Urinary bladder (tissue), 4 donors: ENCODE results near the gene RELA. TPM values are rescaled to one million over a fixed set of nuclear protein-coding genes. Genes with fewer than 3 reads are reported as not detected.
A peak's percentile ranks its signal among the peaks of the same experiment; 100 is the strongest.

Source experiments
- DNase-seq: peaks from one replicate; pipeline ENCODE4 v3.0.0-alpha.2; 2015; ENCODE audit errors: extremely low spot score
- H3K27ac ChIP-seq: one replicate; pipeline ENCODE4 v1.5.1; 2013; ENCODE audit warnings: low read depth, mild to moderate bottlenecking, moderate library complexity
- H3K36me3 ChIP-seq: one replicate; pipeline ENCODE4 v1.6.1; 2013; ENCODE audit warnings: mild to moderate bottlenecking, moderate library complexity; ENCODE audit not compliant: insufficient read depth
- H3K4me1 ChIP-seq: one replicate; pipeline ENCODE4 v1.6.1; 2013; ENCODE audit warnings: mild to moderate bottlenecking, moderate library complexity; ENCODE audit not compliant: insufficient read depth
- H3K4me3 ChIP-seq: one replicate; pipeline ENCODE4 v1.5.1; 2013; ENCODE audit warnings: low read depth, low read length
- WGBS: extraction: QIAGEN DNeasy Blood & Tissue Kit; methylation state at CpG from one replicate; pipeline ENCODE4 v1.1.7; 2013; 5-methylcytosine and 5-hydroxymethylcytosine counted together
- polyA plus RNA-seq: library from polyadenylated mRNA; stranded (reverse); fragments of 200-250 nt; gene quantifications from one replicate; pipeline ENCODE4 v1.2.3, GENCODE V29; 2013
- total RNA-seq: library from RNA; depleted of rRNA; stranded (reverse); fragments of >200 nt; gene quantifications from one replicate; pipeline ENCODE4 v1.2.3, GENCODE V29; 2014
- donor health status: healthy with polysubstance abuse.
- donor health status: healthy.

RELA gene
- total and polyA plus RNA-seq, 2 donors: 18.5 to 80.8 TPM

DNA sequence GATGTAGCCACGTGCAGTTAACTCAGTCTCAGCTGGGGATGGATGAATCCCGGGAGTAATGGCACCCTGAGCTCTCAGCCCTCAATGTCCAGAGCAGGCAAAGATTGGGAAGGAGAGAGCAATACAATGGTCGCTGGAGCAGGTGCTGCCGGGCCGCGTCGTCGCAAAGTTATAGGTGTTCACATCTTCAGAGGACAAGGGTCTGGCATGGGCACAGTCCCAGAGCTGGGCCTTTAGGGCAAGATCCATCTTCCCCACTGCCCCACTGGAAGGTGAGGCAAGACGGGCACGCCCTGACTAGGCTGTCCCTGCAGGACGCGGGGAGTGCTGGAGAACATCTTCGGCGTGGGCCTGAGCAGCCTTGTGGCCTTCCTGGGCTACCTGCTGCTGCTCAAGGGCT, 39.5 kb downstream of the RELA start:
- Histone ChIP-seq H3K36me3 (peaks cover 5% of the 10 kb centered on the region), H3K4me1 (no peaks in the 10 kb centered on the region), H3K27ac (no peak overlapping the region), H3K4me3 (no peak overlapping the region)
- no peak for DNase-seq
- 92% methylated on average over 14 of the region's 14 CpGs for WGBS

DNA sequence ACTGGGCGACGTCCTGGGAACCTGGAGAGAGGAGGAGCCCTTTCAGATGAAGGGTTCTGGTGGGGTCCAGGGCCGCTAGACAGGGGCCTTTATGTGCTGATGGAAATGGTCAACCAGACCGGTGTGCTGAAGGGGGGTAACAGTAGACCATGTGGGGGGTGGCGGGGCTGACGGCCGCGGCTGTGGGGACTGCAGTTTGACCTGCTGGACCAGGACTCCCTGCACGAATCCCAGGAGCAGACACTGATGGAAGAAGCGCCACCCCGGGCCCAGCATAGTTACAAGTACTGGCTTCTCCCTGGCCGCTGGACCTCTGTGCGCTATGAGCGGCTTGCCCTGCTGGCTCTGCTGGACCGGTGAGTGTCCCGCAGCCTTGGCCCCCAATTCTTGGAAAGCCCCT, 40.7 kb downstream of the RELA start:
- H3K4me3 ChIP-seq: no peak overlapping the region
- WGBS: 94% methylated on average over 16 of the region's 16 CpGs
- H3K27ac ChIP-seq: no peak overlapping the region
- DNase-seq: no peak
- H3K4me1 ChIP-seq: no peaks in the 10 kb centered on the region
- H3K36me3 ChIP-seq: peaks cover 7% of the 10 kb centered on the region

DNA sequence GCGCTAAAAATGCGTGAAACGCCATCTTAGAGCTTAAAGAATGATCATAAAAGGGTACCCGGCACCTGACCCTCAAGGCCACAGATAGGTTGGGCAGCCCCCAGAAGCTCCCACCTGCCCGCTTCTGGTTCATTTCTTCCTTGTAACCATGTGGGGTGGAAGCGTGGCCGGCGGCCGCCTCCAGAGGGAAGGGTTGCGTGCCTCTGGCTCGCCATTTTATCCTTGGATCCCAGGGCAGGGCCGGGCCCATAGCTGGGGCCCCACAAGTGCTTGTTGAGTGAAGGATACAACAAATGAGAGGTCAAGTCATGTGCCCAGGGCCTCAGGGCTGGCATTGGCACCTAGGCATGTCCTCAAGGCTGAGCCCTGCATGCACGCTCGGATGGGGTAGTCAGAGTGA, 41.3 kb downstream of the RELA start:
- no peak overlapping the region for H3K27ac ChIP-seq
- H3K36me3 ChIP-seq: peaks cover 7% of the 10 kb centered on the region
- no peak overlapping the region for H3K4me3 ChIP-seq
- no peaks in the 10 kb centered on the region for H3K4me1 ChIP-seq
- no peak for DNase-seq
- 96% methylated on average over 14 of the region's 14 CpGs for WGBS

DNA sequence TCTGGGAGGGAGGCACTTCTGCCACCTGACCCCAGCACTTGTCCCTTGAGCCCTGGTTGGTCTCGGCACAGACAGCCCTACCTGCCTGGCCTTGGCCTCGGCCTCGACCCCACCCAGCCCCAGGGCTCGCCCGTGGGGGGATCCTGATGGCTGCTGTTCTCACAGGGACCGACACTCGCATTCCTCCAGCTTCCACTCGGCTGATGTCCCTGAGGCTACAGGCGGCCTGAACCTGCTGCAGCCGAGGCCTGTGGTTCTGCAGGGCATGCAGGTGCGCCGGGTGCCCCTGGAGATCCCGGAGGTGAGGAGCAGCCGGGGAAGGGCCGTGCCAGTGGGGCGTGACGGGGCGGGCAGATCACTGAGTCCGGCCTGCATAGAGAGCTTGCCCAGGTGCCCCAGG, 42.0 kb downstream of the RELA start:
- H3K4me1 ChIP-seq: no peaks in the 10 kb centered on the region
- H3K4me3 ChIP-seq: no peak overlapping the region
- no peak overlapping the region for H3K27ac ChIP-seq
- DNase-seq: no peak
- peaks cover 7% of the 10 kb centered on the region for H3K36me3 ChIP-seq
- 92% methylated on average over 19 of the region's 19 CpGs for WGBS

DNA sequence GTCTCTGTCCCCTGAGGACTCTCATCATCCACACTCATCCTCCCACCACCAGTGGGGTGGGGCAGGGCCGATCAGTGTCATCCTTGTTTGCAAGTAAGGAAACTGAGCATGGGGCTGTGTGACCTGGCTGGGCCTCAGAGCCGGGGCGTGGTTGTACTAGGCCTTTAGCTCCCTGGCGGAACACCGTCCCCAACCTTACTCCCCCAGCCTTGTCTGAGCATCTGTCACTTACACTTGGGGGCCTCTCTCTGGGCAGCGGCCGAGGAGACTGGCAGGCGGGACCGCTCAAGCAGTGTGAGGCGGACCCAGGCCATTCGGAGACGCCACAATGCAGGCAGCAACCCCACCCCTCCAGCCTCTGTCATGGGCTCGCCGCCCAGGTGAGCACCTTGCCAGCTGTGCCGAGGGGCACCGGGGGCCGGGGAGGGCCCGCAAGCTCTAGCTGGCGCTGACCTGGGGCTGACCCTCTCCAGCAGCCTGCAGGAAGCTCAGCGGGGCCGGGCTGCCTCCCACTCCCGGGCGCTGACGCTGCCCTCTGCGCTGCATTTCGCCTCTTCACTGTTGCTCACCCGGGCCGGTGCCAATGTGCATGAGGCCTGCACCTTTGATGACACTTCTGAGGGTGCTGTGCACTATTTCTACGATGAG, 43.3 kb downstream of the RELA start:
- 93% methylated on average over 29 of the region's 29 CpGs for WGBS

DNA sequence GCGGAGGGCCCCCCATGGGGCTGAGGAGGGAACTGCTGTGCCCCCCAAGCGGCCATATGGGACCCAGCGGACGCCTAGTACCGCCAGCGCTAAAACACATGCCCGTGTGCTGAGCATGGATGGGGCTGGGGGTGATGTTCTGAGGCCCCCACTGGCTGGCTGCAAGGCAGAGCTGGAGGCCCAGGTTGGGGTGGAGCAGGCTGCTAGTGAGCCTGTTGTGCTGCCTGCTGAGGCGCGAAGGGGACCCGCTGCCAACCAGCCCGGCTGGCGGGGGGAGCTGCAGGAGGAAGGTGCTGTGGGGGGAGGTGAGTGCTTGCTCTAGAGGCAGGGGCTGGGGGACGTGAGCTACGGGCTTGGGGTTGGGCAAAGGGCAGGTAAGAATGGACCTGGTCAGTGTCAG, 44.0 kb downstream of the RELA start:
- Histone ChIP-seq H3K4me3 (no peak overlapping the region), H3K36me3 (peaks cover 7% of the 10 kb centered on the region), H3K4me1 (no peaks in the 10 kb centered on the region), H3K27ac (no peak overlapping the region)
- DNase-seq: no peak
- 90% methylated on average over 14 of the region's 14 CpGs for WGBS

More for the DNA sequence above, 43.3 kb downstream of the RELA start:
- no peak for DNase-seq
- Histone ChIP-seq H3K27ac (no peak overlapping the region), H3K4me1 (no peaks in the 10 kb centered on the region), H3K4me3 (no peak overlapping the region), H3K36me3 (peaks cover 7% of the 10 kb centered on the region)

DNA sequence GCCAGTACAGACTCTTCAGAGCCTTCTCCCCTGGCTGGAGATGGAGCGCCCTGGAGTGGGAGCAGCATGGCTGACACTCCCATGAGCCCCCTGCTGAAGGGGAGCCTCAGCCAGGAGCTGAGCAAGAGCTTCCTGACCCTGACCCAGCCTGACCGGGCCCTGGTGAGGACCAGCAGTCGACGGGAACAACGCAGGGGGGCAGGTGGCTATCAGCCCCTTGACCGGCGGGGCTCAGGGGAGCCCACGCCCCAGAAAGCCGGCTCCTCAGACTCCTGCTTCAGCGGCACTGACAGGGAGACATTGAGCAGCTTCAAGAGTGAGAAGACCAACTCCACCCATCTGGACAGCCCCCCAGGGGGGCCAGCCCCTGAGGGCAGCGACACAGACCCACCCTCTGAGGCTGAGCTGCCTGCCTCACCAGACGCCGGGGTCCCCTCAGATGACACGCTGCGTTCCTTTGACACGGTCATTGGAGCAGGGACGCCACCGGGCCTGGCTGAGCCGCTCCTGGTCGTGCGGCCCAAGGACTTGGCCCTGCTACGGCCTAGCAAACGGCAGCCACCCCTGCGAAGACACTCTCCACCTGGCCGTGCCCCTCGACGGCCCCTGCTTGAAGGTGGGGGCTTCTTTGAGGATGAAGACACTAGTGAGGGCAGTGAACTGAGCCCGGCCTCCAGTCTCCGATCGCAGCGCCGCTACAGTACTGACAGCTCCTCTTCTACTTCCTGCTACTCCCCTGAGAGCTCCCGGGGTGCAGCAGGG, 44.5 kb downstream of the RELA start:
- WGBS: 95% methylated on average over 33 of the region's 33 CpGs
- peaks cover 7% of the 10 kb centered on the region for H3K36me3 ChIP-seq

DNA sequence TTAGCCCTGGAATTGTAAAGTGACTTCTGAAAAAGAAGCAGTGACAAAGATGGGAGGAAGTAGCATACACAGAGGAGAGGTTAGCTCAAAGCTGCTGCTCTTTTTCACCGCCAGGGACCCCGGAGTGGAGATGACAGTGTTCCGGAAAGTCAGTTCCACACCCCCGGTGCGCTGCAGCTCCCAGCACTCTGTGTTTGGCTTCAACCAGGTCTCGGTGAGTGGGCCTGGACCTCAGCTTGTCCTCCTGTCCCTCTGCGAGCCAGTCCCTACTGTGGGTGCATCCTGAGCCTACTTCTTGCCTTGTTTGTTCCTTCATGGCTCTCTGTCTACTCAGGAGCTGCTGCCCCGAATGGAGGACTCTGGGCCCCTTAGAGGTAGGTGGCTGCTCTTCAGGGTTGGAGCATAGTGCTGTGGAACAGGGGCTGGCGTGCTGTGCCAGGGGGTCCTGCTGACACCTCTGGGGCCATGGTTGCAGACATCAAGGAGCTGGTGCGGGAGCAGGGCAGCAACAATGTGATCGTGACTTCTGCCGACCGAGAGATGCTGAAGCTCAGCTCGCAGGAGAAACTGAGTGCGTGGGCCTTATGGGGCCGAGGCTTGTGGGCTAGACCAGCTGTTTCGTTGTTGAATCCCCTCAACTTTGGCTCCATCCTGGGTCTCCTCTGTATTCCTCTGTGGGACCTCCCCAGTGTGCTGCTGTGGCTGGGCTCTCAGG, 45.4 kb downstream of the RELA start:
- WGBS: 86% methylated on average over 17 of the region's 17 CpGs
- no peak for DNase-seq
- Histone ChIP-seq H3K36me3 (peaks cover 7% of the 10 kb centered on the region), H3K4me1 (peaks cover 1% of the 10 kb centered on the region), H3K4me3 (no peak overlapping the region), H3K27ac (no peak overlapping the region)

More for the DNA sequence above, 44.5 kb downstream of the RELA start:
- DNase-seq: no peak
- Histone ChIP-seq H3K27ac (no peak overlapping the region), H3K4me3 (no peak overlapping the region), H3K4me1 (peaks cover 1% of the 10 kb centered on the region)

DNA sequence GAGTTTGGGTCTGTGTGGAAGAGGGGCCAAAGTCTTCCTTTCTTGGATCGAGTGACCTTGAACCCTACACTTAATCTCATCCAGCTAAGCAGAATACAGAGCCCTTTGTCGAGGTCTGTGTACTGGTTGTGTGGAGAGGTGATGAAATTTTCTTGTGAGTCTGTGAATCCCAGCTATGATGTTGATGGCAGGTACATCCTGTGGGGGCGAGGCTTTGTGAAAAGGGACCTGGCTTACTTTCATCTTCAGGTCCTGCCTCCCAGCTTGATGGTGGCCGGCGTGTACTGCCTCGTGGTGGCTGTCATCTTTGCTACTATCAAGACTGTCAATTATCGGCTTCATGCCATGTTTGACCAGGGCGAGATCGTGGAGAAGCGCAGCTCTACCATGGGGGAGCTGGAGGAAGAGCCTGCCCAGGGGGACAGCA, 46.1 kb downstream of the RELA start:
- DNase-seq: no peak
- WGBS: 68% methylated on average over 10 of the region's 10 CpGs
- H3K36me3 ChIP-seq: peaks cover 7% of the 10 kb centered on the region
- no peak overlapping the region for H3K27ac ChIP-seq
- H3K4me3 ChIP-seq: peak overlapping the region; percentile 88
- H3K4me1 ChIP-seq: peaks cover 1% of the 10 kb centered on the region

DNA sequence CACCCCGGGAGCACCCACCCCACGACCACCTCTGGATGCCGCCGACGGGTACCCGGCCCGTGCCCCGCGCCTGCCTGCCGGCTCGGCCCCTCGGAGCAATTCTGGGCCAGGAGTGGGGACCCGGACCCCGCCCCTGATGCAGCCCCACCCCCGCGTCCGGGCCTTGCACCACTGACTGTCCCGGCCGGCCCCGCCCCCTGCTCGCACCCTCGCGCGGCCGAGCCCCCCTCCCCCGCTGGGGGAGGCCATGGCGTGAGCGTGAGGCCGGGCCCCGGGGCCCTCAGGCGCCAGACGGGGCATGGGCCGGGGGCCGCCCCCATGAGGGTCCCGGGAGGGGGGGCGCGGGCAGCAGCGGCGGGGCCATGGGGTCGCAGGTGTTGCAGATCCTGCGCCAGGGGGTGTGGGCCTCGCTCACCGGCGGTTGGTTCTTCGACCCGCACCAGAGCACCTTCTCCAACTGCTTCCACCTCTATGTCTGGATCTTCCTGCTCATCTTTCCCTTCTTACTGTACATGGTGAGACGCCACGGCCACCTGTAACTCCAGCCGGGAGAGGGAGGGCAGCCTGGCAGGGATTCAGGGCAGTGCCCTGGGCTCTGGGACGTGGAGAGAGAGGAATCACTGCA, 46.7 kb downstream of the RELA start:
- H3K4me3 ChIP-seq: peak overlapping the region; percentile 88
- under 1% methylated on average over 50 of the region's 50 CpGs for WGBS
- H3K4me1 ChIP-seq: peaks cover 1% of the 10 kb centered on the region
- peaks cover 7% of the 10 kb centered on the region for H3K36me3 ChIP-seq
- DNase-seq: no peak
- H3K27ac ChIP-seq: no peak overlapping the region

DNA sequence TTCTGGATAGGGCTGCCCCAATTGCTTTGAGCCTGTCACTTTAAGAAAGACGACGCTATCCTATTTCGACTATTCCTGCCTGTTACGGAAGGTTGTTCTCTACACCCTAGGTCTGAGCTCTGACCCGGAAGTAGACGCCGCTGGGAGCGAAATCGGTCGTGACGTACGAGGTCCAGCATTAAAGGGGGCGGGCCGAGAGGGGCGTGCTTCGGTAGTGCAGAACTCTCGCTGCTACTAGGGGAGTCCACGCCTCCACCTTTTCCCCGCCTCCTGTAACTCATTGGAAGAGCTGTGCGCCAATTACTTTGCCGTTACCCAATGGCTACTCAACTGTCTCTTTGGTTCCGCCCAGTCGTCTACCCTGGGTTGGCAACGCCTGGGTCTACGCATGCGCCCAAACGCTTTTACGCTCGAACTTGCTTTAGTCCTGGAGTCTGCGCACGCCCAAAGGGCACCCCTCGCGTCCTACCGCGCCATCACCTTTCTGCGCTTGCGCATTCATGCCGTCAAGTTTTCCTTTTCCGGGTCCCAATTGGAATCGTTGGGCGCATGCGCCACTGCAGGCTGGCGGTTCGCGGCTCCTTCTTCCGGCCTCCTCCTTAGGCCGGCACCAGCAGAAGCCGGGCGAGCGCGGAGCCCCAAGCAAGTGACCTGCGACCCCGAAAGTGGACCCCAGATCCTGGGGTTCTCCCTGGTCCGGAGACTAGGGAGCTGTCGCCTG, 47.3 kb downstream of the RELA start, which contains the start of gene PCNX3:
Gene PCNX3, plus strand, starts transcription at position 548 of the 721 bp plus-strand sequence. CDS start 536 bp downstream, outside the sequence.
- H3K4me3 ChIP-seq: peak within 1 kb of the TSS; percentile 88
- peak within 1 kb of the TSS; percentile 85 for H3K27ac ChIP-seq
- under 1% methylated on average over 55 of the region's 55 CpGs for WGBS
- peaks cover 1% of the 10 kb centered on the region for H3K4me1 ChIP-seq
- peak; percentile 100 for DNase-seq
- H3K36me3 ChIP-seq: peaks cover 7% of the 10 kb centered on the region

DNA sequence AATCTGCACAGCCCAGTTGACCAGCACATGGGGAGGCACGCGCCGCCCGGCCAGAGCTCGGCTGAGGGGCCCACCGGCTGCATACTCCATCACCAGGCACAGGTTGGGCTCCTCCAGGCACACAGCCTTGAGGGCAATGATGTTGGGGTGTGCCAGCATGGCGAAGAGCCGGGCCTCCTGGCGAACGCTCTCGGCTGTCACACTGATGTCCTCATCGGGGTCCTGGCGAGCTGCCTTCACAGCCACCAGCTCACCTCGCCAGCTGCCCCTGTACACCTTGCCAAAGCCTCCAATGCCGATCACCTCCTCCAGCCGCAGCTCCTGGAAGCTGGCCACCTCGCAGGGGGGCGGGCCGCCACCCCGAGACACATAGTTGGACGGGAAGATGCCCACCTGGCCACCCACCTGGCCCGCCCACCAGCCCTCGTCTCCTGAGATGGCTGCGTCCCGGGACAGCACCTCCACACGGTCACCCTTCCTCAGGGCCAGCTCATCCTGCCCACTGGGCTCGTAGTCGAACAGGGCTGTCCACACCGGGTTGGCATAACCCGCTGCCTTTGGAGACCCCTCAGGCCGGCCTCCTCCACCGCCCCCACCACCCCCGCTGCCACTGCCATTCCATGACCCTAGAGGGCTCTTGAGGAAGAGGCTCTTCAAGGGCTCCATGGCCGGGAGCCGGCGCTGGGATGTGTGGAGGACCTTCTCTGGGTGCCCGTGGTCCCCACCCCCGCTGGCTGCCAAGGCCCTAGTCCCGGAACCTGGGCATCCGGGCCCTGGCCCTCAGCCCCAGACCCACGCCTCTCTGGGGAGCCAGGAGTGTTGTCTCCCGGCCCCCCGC, 49.4 kb downstream of the RELA start:
- Histone ChIP-seq H3K27ac (peak overlapping the region; percentile 93), H3K36me3 (peaks cover 1% of the 10 kb centered on the region), H3K4me3 (peak overlapping the region; percentile 75), H3K4me1 (peaks cover 1% of the 10 kb centered on the region)
- DNase-seq: no peak
- 29% methylated on average over 43 of the region's 43 CpGs for WGBS
